Neuronal stem cell (in vitro differentiated cells): ENCODE measurements around the gene SHMT1.
"Not testable (repeated sequence)": the region's sequence is repeated elsewhere in the genome, so short reads cannot be mapped to it uniquely, and the experiment has no call there.

Source experiments
- DNase-seq: peaks from one replicate; pipeline ENCODE4 v3.0.0-alpha.2; 2013; ENCODE audit warnings: low spot score
- H2AFZ ChIP-seq: one replicate; pipeline ENCODE4 v1.6.1; 2013; ENCODE audit warnings: mild to moderate bottlenecking, low read length, inconsistent platforms
- H2AK5ac ChIP-seq: 2 replicates; pipeline ENCODE4 v1.6.1; 2013; ENCODE audit warnings: low read depth, mild to moderate bottlenecking, inconsistent platforms, low read length, moderate library complexity, mixed read lengths
- H2BK120ac ChIP-seq: 2 replicates; pipeline ENCODE4 v1.6.1; 2013; ENCODE audit warnings: low read depth, mild to moderate bottlenecking, inconsistent platforms, low read length, moderate library complexity, mixed read lengths
- H2BK12ac ChIP-seq: one replicate; pipeline ENCODE4 v1.6.1; 2013; ENCODE audit warnings: low read length, inconsistent platforms
- H2BK15ac ChIP-seq: 2 replicates; pipeline ENCODE4 v1.6.1; 2013; ENCODE audit warnings: mild to moderate bottlenecking, low read length, inconsistent platforms, mixed read lengths
- H2BK5ac ChIP-seq: one replicate; pipeline ENCODE4 v1.6.1; 2013; ENCODE audit warnings: inconsistent platforms, mild to moderate bottlenecking, low read length, moderate library complexity
- H3K14ac ChIP-seq: one replicate; pipeline ENCODE4 v1.6.1; 2013; ENCODE audit warnings: low read length, inconsistent platforms
- H3K18ac ChIP-seq: 2 replicates; pipeline ENCODE4 v1.6.1; 2013; ENCODE audit warnings: low read length, inconsistent platforms
- H3K23ac ChIP-seq: 2 replicates; pipeline ENCODE4 v1.6.1; 2013; ENCODE audit warnings: low read depth, mild to moderate bottlenecking, mixed read lengths, low read length, inconsistent platforms; ENCODE audit not compliant: poor library complexity
- H3K27ac ChIP-seq: replicated peaks from 3 replicates; pipeline ENCODE4 v1.5.1; 2013; ENCODE audit warnings: low read length, inconsistent platforms
- H3K27me3 ChIP-seq, 3 experiments: 2 replicates each; pipeline ENCODE4 v1.6.1; 2013; ENCODE audit warnings: low read length in 3 of 3, mild to moderate bottlenecking in 2 of 3, inconsistent platforms in 1 of 3, low read depth in 1 of 3, mixed read lengths in 1 of 3, moderate library complexity in 1 of 3; ENCODE audit not compliant: control insufficient read depth in 3 of 3, insufficient read depth in 3 of 3
- H3K36me3 ChIP-seq, 2 donors: replicated peaks in 1 of 2; 2 replicates each; pipeline ENCODE4 v1.6.1; 2013; ENCODE audit warnings: low read length in 2 of 2; ENCODE audit not compliant: control insufficient read depth in 2 of 2, insufficient read depth in 2 of 2
- H3K4ac ChIP-seq: 2 replicates; pipeline ENCODE4 v1.6.1; 2013; ENCODE audit warnings: inconsistent platforms, mild to moderate bottlenecking, low read length, moderate library complexity
- H3K4me1 ChIP-seq, 2 donors: 1 replicate in 1 of 2; 2 replicates in 1 of 2; pipeline ENCODE4 v1.6.1; 2013; ENCODE audit warnings: low read length in 2 of 2, low read depth in 1 of 2; ENCODE audit not compliant: control insufficient read depth in 2 of 2, insufficient read depth in 1 of 2
- H3K4me2 ChIP-seq: one replicate; pipeline ENCODE4 v1.6.1; 2013; ENCODE audit warnings: mild to moderate bottlenecking, low read length, inconsistent platforms; ENCODE audit not compliant: insufficient read depth, poor library complexity, severe bottlenecking
- H3K4me3 ChIP-seq, 2 donors: 2 replicates each; pipeline ENCODE4 v1.5.1; 2013; ENCODE audit warnings: low read length in 2 of 2, mild to moderate bottlenecking in 2 of 2, inconsistent platforms in 1 of 2, moderate library complexity in 1 of 2
- H3K79me1 ChIP-seq: one replicate; pipeline ENCODE4 v1.6.1; 2013; ENCODE audit warnings: low read depth, mild to moderate bottlenecking, inconsistent platforms, low read length, moderate library complexity
- H3K9ac ChIP-seq: one replicate; pipeline ENCODE4 v1.6.1; 2013; ENCODE audit warnings: mild to moderate bottlenecking, low read depth, low read length, inconsistent platforms; ENCODE audit not compliant: poor library complexity
- H3K9me3 ChIP-seq, 2 donors: replicated peaks in 1 of 2; 2 replicates each; pipeline versions ENCODE3 to v1.6.1; 2013; ENCODE audit warnings: low read length in 2 of 2, mild to moderate bottlenecking in 2 of 2, inconsistent platforms in 1 of 2, low read depth in 1 of 2, mixed read lengths in 1 of 2, moderate library complexity in 1 of 2; ENCODE audit not compliant: control insufficient read depth in 2 of 2, insufficient read depth in 1 of 2
- H4K8ac ChIP-seq: one replicate; pipeline ENCODE4 v1.6.1; 2013; ENCODE audit warnings: low read depth, mild to moderate bottlenecking, inconsistent platforms, low read length, moderate library complexity
- H4K91ac ChIP-seq: one replicate; pipeline ENCODE4 v1.6.1; 2013; ENCODE audit warnings: low read length, low read depth, mild to moderate bottlenecking, inconsistent platforms; ENCODE audit not compliant: poor library complexity
- WGBS, 2 donors: extraction: QIAGEN DNeasy Blood & Tissue Kit; methylation state at CpG; one replicate each; pipeline ENCODE4 v1.1.7; 2013; ENCODE audit warnings: missing lambda C conversion rate in 2 of 2, mixed read lengths in 1 of 2; ENCODE audit not compliant: insufficient read length in 2 of 2, insufficient replicate concordance in 1 of 2; ENCODE audit errors: extremely low coverage in 2 of 2; 5-methylcytosine and 5-hydroxymethylcytosine counted together

Gene SHMT1

GRCh38 chr17:18314059-18314730 lies 49.2 kb downstream of the SHMT1 start:
- peaks cover 0 to 5% of the 10 kb centered on the region in 2 donors for H3K9me3 ChIP-seq
- no peaks in the 10 kb centered on the region for H3K27me3 ChIP-seq
- H3K4me1 ChIP-seq, result peaks cover 12 to 20% of the 10 kb centered on the region in 2 donors
- H3K18ac ChIP-seq, result peak overlapping the region; percentile 93
- peak overlapping the region; percentile 93 for H2AFZ ChIP-seq
- H2BK5ac ChIP-seq, result peak overlapping the region; percentile 91
- no CpG with 5 or more reads among the region's 39 CpGs for WGBS, 2 donors
- H3K79me1 ChIP-seq, result peaks cover 13% of the 10 kb centered on the region
- H4K8ac ChIP-seq, result no peak overlapping the region
- peak overlapping the region; percentile 85 for H3K14ac ChIP-seq
- peak overlapping the region; percentile 86 for H3K23ac ChIP-seq
- no peak overlapping the region for H2BK15ac ChIP-seq
- DNase-seq, result peak; percentile 23
- H3K9ac ChIP-seq, result peak overlapping the region; percentile 98
- no peak overlapping the region for H3K4ac ChIP-seq
- H3K27ac ChIP-seq, result peak overlapping the region; percentile 92
- no peak overlapping the region for H4K91ac ChIP-seq
- H3K4me3 ChIP-seq, result peak overlapping the region; percentile 90 to 94
- peak overlapping the region; percentile 32 for H2AK5ac ChIP-seq
- peak overlapping the region; percentile 90 for H3K4me2 ChIP-seq
- no peak overlapping the region for H2BK12ac ChIP-seq
- peaks cover 26 to 72% of the 10 kb centered on the region in 2 donors for H3K36me3 ChIP-seq
- H2BK120ac ChIP-seq, result peak overlapping the region; percentile 88

GRCh38 chr17:18309202-18309601 lies 54.1 kb downstream of the SHMT1 start:
- H3K36me3 ChIP-seq, result peaks cover 32 to 92% of the 10 kb centered on the region in 2 donors
- no peak overlapping the region for H3K4me2 ChIP-seq

GRCh38 chr17:18303206-18303605 lies 60.1 kb downstream of the SHMT1 start:
- WGBS, 2 donors, result no CpG with 5 or more reads among the region's 13 CpGs
- not testable (repeated sequence) for H2BK120ac ChIP-seq, H3K79me1 ChIP-seq, H2BK5ac ChIP-seq, H2AFZ ChIP-seq, DNase-seq, H2AK5ac ChIP-seq, H3K14ac ChIP-seq, H3K18ac ChIP-seq, H2BK12ac ChIP-seq, H3K4me2 ChIP-seq, H4K91ac ChIP-seq, H3K9ac ChIP-seq, H3K27me3 ChIP-seq, H3K4me3 ChIP-seq, H4K8ac ChIP-seq, H3K4ac ChIP-seq, H3K23ac ChIP-seq, H3K4me1 ChIP-seq, H3K9me3 ChIP-seq, H3K27ac ChIP-seq, H2BK15ac ChIP-seq
- H3K36me3 ChIP-seq, result peaks cover 47 to 91% of the 10 kb centered on the region in 2 donors

More at GRCh38 chr17:18309202-18309601, 54.1 kb downstream of the SHMT1 start:
- H3K14ac ChIP-seq, result no peak overlapping the region
- no peak overlapping the region for H4K91ac ChIP-seq
- H3K9ac ChIP-seq, result no peak overlapping the region
- H2BK5ac ChIP-seq, result no peak overlapping the region
- H2BK15ac ChIP-seq, result no peak overlapping the region
- H3K9me3 ChIP-seq, result peaks cover 0 to 5% of the 10 kb centered on the region in 2 donors
- no peak overlapping the region for H3K23ac ChIP-seq
- no peak overlapping the region for H2AK5ac ChIP-seq
- H3K27me3 ChIP-seq, result no peaks in the 10 kb centered on the region
- H3K79me1 ChIP-seq, result peaks cover 4% of the 10 kb centered on the region
- no peak overlapping the region for H2BK12ac ChIP-seq
- DNase-seq, result no peak
- H3K18ac ChIP-seq, result no peak overlapping the region
- H2BK120ac ChIP-seq, result no peak overlapping the region
- H3K4me1 ChIP-seq, result peaks cover 7% of the 10 kb centered on the region in 2 donors
- no peak overlapping the region for H3K4me3 ChIP-seq
- H3K27ac ChIP-seq, result no peak overlapping the region
- H3K4ac ChIP-seq, result no peak overlapping the region
- no peak overlapping the region for H4K8ac ChIP-seq
- H2AFZ ChIP-seq, result no peak overlapping the region
- no CpG with 5 or more reads among the region's 4 CpGs for WGBS, 2 donors

- H2AFZ ChIP-seq, result no peak overlapping the region
- H3K14ac ChIP-seq, result no peak overlapping the region
- no peak overlapping the region for H2AK5ac ChIP-seq
- no CpG with 5 or more reads among the region's 8 CpGs for WGBS, 2 donors
- H3K27ac ChIP-seq, result no peak overlapping the region
- H2BK5ac ChIP-seq, result no peak overlapping the region
- no peak overlapping the region for H3K9ac ChIP-seq
- H3K4me1 ChIP-seq, result no peaks in the 10 kb centered on the region
- H2BK120ac ChIP-seq, result no peak overlapping the region
- H2BK15ac ChIP-seq, result no peak overlapping the region
- no peaks in the 10 kb centered on the region for H3K9me3 ChIP-seq
- no peak overlapping the region for H3K18ac ChIP-seq
- H2BK12ac ChIP-seq, result no peak overlapping the region
- H4K8ac ChIP-seq, result no peak overlapping the region
- H3K79me1 ChIP-seq, result no peaks in the 10 kb centered on the region
- no peaks in the 10 kb centered on the region for H3K27me3 ChIP-seq
- no peak overlapping the region for H3K23ac ChIP-seq
- H3K4ac ChIP-seq, result no peak overlapping the region
- no peak overlapping the region for H3K4me2 ChIP-seq
- peaks cover 40 to 82% of the 10 kb centered on the region in 2 donors for H3K36me3 ChIP-seq
- no peak overlapping the region for H4K91ac ChIP-seq
- no peak for DNase-seq
- H3K4me3 ChIP-seq, result no peak overlapping the region
Measured at GRCh38 chr17:18300725-18301480, 62.4 kb downstream of the SHMT1 start.
